Stimulated activated CD8-positive, alpha-beta memory T cell treated with anti-CD3 and anti-CD28 coated beads, Interleukin-15, amount 100 ng/mL, for 48 hours (primary cell): ENCODE measurements around the gene RNASE2.
"Not testable (repeated sequence)": the region's sequence is repeated elsewhere in the genome, so short reads cannot be mapped to it uniquely, and the experiment has no call there.

ENCODE experiments used
- DNase-seq, 2 donors: peaks; one replicate each; pipeline ENCODE4 v3.0.0-alpha.2; 2020; ENCODE audit warnings: low read depth in 2 of 2

Gene RNASE2

DNA sequence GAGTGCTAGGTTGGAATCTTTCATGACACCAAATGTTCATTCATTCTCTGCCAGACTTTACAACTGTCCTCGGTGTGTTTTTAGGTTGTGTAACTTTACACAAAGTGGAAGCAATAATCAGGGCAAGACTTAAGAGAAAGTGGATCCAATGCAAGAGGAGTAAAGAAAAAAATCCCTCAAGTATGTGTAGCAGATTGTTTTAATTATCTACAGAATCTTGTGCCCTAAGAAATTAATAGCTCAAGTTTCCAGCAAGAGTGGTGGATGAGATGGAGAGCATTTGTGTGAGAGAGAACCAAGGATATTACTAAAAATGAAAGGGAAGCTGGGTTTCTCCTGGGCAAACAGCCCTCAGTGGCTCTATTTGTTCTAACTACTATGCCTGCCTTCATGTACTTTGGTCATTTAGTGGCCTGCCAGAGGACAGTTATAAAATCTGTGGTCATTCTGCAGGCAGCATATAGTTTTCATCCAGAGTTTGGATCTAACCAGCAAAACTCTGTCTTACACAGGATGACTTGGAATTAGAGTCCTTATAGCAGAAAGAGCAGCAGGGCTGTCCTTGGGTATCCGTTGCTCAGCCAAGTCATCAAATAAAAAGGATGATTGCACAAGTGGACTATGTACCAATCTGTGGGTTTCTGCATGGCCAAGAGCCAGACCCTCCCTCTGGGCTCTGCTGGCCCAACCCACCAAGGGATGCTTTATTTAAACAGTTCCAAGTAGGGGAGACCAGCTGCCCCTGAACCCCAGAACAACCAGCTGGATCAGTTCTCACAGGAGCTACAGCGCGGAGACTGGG, at the start of gene RNASE2:
Gene RNASE2, plus strand, starts transcription at position 752 of the 802 bp plus-strand sequence. CDS start 285 bp downstream, outside the sequence.
- not testable (repeated sequence) for DNase-seq

DNA sequence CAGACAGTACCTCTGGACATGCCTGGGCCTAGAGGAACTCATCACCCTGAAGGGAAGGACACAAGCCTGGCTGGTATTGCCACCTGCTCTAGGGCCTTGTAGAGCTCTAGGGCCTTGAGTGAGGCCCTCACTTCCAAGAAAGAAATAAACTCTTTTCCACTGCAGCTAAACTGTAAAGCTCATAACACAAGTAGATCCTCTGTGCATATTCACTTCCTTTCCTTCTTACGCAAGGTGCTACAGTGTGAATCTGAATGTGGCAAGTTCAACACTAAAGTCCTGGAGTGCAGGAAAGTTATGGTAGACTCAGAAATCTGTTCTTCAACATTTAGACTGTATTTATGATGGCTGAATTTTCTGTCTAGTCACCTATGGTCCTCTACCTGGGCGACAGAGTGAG, 49.6 kb upstream of the RNASE2 start:
- DNase-seq: no peak

DNA sequence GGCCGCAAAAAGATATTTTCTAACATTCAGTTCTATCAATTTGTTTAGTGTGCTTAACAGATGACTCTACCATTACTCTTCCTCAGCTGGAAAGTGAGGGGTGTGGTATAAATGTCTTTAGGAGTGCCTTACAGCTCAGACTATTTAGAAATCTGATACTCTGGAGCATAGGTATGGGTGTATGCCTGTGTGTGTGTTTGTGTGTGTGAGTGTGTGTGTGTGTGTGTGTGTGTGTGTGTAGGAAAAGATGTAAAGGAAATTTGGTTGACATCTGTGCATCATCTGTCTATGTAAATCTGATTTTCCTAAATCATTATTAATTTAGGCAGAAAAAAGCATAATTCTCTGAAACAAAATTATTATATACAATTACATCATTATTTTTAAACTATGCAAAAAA, 48.1 kb upstream of the RNASE2 start:
- DNase-seq: no peak

GRCh38 chr14:20910822-20911221, 44.5 kb upstream of the RNASE2 start:
- not testable (repeated sequence) for DNase-seq

DNA sequence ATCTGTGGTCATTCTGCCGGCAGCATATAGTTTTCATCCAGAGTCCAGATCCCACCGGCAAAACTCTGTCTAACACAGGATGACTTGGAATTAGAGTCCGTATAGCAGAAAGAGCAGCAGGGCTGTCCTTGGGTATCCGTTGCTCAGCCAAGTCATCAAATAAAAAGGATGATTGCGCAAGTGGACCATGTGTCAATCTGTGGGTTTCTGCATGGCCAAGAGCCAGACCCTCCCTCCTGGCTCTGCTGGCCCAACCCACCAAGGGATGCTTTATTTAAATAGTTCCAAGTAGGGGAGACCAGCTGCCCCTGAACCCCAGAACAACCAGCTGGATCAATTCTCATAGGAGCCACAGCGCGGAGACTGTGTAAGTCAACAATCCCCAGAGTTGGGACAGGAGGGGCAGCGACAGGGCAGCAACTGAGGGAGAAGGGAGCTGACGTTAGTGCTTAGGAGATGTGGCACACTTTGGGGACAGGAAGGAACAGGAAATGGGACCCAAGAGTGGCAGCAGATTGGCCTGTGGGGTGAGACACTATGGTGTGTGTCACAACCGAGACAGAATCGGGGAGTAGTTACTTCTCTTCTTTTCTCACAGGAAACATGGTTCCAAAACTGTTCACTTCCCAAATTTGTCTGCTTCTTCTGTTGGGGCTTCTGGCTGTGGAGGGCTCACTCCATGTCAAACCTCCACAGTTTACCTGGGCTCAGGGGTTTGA, 36.1 kb upstream of the RNASE2 start:
- DNase-seq: not testable (repeated sequence)

DNA sequence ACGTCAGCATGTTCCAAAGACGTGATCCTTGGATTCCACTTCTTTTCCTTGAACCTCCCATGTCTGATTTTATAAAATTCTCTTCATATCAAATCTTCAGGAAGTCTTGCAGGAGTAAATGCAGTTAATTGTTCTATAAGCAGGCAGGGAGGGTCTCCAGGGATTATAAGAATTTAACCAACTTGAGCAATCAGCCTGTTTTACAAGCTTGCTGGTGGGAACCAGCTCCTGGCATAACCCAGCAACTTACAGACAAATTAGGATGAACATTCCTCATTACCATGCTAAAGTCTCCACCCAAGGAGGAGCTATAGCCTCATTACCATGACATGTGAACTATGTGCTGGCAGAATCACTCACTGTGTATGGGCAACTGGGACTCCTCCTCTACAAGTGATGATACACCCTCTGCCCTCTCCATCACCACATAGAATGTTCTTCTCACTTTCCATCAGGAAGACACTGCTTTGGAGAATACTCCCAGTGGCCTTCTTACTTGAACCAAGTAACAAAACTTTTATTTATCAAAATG, 31.5 kb upstream of the RNASE2 start:
- DNase-seq: not testable (repeated sequence)

DNA sequence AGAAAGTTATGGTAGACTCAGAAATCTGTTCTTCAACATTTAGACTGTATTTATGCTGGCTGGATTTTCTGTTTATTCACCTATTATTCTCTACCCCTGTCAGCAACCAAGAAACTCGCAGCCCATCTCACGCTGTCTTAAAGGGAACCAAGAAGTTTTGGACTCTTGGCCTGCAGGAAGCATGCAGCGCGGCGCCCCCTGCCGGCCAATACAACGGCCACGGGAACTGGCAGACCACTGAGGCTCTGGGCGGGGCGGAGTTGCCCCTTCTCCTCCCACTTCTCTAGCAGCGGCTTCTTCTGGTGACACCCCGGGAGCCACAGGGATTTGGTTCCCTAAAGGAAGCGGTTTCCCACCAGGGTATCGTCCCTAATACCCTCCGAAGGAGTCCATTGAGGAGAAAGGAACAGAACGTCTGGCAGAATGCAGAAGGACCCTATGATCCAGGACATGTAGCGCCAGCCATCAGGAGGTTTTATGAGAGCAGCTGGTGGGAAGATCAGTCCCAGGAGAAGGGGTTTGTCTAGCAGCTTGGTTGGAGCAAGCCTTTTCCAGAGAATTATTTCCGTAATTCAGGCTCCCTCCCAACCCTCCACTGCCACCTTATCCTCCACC, 21.0 kb upstream of the RNASE2 start:
- DNase-seq: peak; percentile 23 to 27

DNA sequence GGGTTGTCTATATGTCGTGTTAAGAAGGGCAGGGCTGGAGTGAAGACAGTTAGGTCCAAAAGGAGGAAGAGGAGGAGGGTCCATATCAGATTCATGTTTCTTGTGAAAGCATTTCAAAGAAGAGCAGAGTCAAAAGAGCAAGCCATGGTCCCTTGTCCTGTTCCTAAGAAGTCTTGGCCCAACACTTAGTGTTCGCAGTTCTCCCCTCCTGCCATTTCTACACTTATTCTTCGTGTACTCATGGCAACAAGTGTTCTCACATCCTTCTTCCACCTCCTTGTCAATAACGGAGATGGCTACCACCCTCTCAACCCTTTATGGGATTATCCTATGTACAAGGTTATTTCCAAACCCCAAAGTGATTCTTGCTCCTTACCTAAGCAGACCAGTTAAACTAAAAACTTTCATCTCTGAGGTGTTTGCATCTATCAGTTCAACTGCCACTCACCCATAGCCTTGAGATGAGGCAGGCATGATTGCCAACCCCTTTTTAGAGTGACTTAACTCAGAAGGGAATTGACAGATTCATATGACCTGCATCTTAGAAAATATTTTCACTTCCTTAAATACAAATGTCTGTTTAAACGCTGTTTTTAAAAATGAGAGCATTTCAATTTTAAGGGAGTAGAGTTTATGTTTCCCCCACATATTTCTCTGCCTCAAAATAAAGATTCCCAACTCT, 19.8 kb upstream of the RNASE2 start:
- no peak for DNase-seq

DNA sequence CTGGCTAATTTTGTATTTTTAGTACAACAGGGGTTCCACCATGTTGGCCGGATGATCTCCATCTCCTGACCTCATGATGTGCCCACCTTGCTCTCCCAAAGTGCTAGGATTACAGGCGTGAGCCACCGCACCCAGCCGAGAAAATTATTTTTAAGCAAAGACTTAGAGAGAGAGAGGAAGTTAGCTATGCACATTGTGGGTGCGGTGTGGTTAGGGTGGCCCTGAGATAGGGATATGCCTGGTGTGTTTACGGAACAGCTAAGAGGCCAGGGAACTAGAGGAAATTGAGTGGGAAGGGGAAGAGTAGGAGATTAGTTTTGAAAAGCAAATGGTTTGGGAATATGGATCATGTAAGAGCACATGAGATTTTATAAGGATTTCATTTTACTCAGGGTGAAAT, 10.1 kb upstream of the RNASE2 start:
- DNase-seq: not testable (repeated sequence)

DNA sequence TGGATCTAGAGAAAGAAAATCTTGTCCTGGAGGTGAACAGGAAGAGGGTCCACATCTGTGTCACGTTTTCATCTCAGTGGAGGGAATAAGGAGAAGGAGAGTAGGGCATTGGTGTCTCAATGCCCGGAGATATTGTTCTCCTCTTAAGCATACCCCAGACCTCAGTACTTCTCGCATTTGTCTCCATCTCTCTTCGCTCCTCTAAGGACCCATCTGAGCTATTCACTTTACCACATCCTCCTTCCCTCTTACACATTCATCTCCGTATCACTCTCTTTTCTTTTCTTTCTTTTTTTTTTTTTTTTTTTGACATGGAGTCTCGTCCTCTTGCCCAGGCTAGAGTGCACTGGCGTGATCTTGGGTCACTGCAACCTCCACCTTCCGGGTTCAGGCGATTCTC, 8.6 kb upstream of the RNASE2 start:
- not testable (repeated sequence) for DNase-seq

DNA sequence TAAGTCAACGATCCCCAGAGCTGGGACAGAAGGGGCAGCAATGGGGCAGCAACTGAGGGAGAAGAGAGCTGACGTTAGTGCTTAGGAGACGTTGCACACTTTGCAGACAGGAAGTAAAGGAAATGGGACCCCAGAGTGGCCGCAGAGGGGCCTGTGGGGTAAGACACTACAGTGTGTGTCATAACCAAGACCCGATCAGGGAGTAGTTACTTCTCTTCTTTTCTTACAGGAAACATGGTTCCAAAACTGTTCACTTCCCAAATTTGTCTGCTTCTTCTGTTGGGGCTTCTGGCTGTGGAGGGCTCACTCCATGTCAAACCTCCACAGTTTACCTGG, 219 bp downstream of the RNASE2 start:
- DNase-seq: not testable (repeated sequence)

DNA sequence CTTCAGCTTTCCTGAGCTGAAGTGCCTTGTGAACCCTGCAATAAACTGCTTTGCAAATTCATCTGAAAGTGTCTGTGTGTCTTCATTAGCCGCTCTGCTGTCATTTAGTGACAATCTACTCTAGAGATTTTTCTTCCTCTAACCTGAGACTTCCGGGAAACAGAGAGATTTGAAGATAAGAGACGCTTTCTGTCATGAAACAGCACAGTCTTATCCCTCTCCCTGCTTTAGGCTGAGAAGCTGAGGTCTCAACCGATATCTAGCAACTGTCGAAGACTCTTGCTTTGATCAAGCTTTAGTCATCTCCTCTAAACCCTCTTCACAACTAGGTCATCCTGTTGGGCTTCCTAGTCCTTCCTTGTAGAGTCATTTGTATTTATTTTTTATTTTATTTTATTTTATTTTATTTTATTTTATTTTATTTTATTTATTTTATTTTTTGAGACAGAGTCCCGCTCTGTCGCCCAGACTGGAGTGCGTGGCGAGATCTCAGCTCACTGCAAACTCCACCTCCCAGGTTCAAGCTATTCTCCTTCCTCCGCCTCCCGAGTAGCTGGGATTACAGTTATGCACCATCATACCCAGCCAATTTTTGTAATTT, 1.2 kb downstream of the RNASE2 start:
- DNase-seq: no peak

DNA sequence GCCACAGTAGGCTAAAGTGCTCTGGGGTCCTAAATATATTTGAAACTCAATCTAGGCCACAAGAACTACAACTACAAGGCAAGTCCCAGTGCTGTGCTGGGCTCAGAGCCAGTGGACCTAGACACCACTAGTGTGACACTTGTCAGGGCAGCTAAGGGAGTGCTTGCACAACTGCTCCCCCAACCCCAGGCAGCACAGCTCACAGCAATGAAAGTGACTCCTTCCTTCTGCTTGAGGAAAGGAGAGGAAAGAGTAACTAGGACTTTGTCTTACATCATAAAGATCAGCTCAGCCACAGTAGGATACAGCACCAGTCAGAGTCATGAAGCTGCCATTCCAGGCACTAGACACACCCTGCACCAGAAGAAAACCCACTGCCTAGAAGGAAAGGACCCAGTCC, 3.7 kb downstream of the RNASE2 start:
- DNase-seq: not testable (repeated sequence)

DNA sequence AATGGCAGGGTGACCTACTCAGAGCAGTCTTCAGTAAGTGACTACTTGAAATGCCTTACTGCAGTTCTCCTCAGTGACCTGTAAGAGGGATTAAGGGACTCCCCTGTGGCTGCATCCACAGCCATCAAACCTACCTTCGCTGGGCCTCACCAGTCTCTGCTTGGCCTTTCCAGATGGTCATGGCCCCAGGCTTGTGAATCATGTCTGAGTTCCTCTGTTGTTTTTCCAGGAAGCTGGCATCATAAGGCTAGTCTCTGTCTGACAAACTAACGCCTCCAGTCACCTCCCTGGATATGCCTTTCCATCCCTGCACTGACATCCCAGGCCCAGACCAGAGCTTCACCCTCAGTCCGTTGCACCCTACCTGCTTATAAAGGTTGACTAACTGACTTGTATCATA, 14.0 kb downstream of the RNASE2 start:
- no peak for DNase-seq

- DNase-seq: no peak
These were observed 15.3 kb downstream of the RNASE2 start for GRCh38 chr14:20970647-20970982.

GRCh38 chr14:20970983-20971704, 15.9 kb downstream of the RNASE2 start:
- DNase-seq: peak; percentile 64 to 72

DNA sequence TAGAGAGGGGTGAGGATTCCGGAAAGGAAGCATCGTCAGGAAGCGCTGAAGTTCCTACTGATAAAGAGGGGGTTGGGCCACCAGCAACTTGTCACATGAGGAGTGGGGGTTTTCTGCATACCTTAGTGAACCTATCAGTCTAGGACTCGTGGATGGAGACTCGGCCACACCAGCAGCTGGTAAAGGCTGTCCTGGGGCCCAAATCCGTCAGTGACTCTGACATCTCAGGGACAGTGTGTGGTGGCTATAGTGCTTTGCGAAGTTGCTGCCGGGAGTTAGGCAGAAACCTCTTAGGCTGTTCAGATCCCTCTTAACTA, 16.4 kb downstream of the RNASE2 start:
- DNase-seq: no peak

GRCh38 chr14:20973501-20973900, 18.2 kb downstream of the RNASE2 start:
- no peak for DNase-seq

DNA sequence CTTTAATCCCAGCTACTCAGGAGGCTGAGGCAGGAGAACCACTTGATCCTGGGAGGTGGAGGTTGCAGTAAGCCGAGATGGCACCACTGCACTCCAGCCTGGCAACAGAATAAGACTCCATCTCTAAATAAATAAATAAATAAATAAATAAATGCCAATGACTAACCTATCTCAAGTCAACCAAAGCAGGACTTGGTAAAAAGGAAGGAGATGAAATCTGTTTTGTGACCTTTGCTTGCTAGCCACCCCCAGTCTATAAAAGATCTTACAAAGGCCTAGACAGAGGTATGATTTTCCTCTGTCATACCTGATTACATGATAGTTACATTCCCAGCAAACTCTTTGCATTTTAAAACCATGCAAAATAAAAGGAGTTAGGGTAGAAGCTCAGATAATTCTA, 21.0 kb downstream of the RNASE2 start:
- no peak for DNase-seq

DNA sequence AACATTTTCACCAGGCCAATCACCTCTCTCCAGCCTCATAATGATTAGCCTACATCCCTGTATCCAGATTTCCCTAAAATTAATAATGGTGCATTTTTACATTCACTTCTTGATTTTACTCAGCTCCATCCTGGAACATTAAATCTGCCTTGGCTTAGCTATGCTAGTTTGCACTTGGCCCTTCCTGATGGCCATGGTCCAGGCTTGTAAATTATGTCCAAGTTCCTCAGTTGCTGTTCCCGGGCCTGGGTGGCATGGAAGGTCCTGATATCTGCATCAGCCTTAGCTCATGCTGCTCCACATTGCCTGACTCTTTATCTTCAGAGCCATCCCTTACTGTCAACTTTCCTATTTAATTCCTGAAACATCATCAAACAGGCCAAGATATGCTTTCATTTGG, 23.4 kb downstream of the RNASE2 start:
- no peak for DNase-seq

DNA sequence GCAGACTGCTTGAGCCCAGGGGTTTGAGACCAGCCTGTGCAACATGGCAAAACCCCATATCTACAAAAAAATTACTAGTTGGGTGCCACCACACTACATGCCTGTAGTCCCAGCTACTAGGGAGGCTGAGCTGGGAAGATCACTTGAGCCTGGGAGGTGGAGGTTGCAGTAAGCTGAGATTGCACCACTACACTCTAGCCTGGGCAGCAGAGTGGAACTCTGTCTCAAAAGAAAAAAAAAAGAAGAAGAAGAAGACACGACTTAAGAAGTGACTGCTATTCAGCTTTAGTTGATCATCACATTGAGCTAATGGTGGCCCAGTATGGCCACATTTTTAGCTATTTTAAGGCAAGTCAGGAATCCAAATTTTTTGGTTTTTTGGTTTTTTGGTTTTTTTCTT, 25.6 kb downstream of the RNASE2 start:
- DNase-seq: no peak
